WTC11 (cell line): ENCODE data around the gene PSMD3. TPM values are rescaled to one million over a fixed set of nuclear protein-coding genes. Genes with fewer than 3 reads are reported as not detected.
"Not testable (repeated sequence)": the region's sequence is repeated elsewhere in the genome, so short reads cannot be mapped to it uniquely, and the experiment has no call there.

ENCODE experiments used
- ATAC-seq: fragments of 200-7000 bp; cut with Tn5 transposase; 2 replicates; pipeline ENCODE4 v1.10.0; 2021; ENCODE audit warnings: mild to moderate bottlenecking, moderate library complexity
- CTCF ChIA-PET: fragments of 300-600 bp; sonication (Branson Sonifier 250); formaldehyde crosslinking; loops from one replicate; lab custom pipeline; 2021; ENCODE audit warnings: antibody characterized with exemption; lab: Charles Lee
- POLR2A ChIA-PET: fragments of 350-600 bp; sonication (Branson Sonifier 250); formaldehyde crosslinking; loops from one replicate; lab custom pipeline; 2021; ENCODE audit warnings: antibody characterized with exemption; lab: Charles Lee
- DNase-seq: peaks from one replicate; pipeline ENCODE4 v3.0.0; 2021; ENCODE audit warnings: low spot score
- H3K27ac Mint-ChIP-seq: 2 replicates; pipeline ENCODE4 v1.8.0; 2021; ENCODE audit warnings: mixed read lengths
- H3K27me3 Mint-ChIP-seq: 2 replicates; pipeline ENCODE4 v1.8.0; 2021; ENCODE audit warnings: low read depth, mild to moderate bottlenecking, moderate library complexity, mixed read lengths
- H3K36me3 Mint-ChIP-seq: 2 replicates; pipeline ENCODE4 v1.8.0; 2021; ENCODE audit warnings: mixed read lengths
- H3K4me1 Mint-ChIP-seq: 2 replicates; pipeline ENCODE4 v1.8.0; 2022; ENCODE audit warnings: mixed read lengths
- H3K4me3 Mint-ChIP-seq: 2 replicates; pipeline ENCODE4 v1.8.0; 2021; ENCODE audit warnings: mild to moderate bottlenecking, moderate library complexity, mixed read lengths
- H3K9me3 Mint-ChIP-seq: 2 replicates; pipeline ENCODE4 v1.8.0; 2021; ENCODE audit warnings: mixed read lengths
- CBFB ChIP-seq: sonication (generic); formaldehyde crosslinking; IDR thresholded peaks from 2 replicates; pipeline ENCODE4 v1.8.1; 2022; ENCODE audit warnings: mild to moderate bottlenecking, low read depth, missing genetic modification reagents
- CREB1 ChIP-seq: sonication (generic); formaldehyde crosslinking; IDR thresholded peaks from 2 replicates; pipeline ENCODE4 v1.8.0; 2023; ENCODE audit warnings: mild to moderate bottlenecking, missing genetic modification reagents
- FOXK1 ChIP-seq: sonication (generic); formaldehyde crosslinking; IDR thresholded peaks from 2 replicates; pipeline ENCODE4 v1.8.0; 2022; ENCODE audit warnings: mild to moderate bottlenecking, moderate library complexity, missing genetic modification reagents
- GABPB1 ChIP-seq: sonication (generic); formaldehyde crosslinking; IDR thresholded peaks from 2 replicates; pipeline ENCODE4 v1.8.1; 2023; ENCODE audit warnings: mild to moderate bottlenecking, missing genetic modification reagents
- NFE2L1 ChIP-seq: sonication (generic); formaldehyde crosslinking; IDR thresholded peaks from 2 replicates; pipeline ENCODE4 v1.8.1; 2023; ENCODE audit warnings: missing genetic modification reagents
- NR3C1 ChIP-seq: sonication (generic); formaldehyde crosslinking; conservative IDR thresholded peaks from 2 replicates; pipeline ENCODE4 v1.8.1; 2023; ENCODE audit warnings: low read depth, mild to moderate bottlenecking, missing genetic modification reagents
- SMAD4 ChIP-seq: sonication (generic); formaldehyde crosslinking; IDR thresholded peaks from 2 replicates; pipeline ENCODE4 v1.8.0; 2022; ENCODE audit warnings: mild to moderate bottlenecking, missing genetic modification reagents
- SP1 ChIP-seq: sonication (generic); formaldehyde crosslinking; conservative IDR thresholded peaks from 2 replicates; pipeline ENCODE4 v1.8.1; 2022; ENCODE audit warnings: missing genetic modification reagents
- TP53 ChIP-seq: sonication (generic); formaldehyde crosslinking; IDR thresholded peaks from 2 replicates; pipeline ENCODE4 v1.8.1; 2023; ENCODE audit warnings: mild to moderate bottlenecking, missing genetic modification reagents
- ZNF121 ChIP-seq: sonication (generic); formaldehyde crosslinking; IDR thresholded peaks from 2 replicates; pipeline ENCODE4 v1.8.0; 2023; ENCODE audit warnings: missing genetic modification reagents
- ZNF263 ChIP-seq: sonication (generic); formaldehyde crosslinking; IDR thresholded peaks from 2 replicates; pipeline ENCODE4 v1.8.1; 2022; ENCODE audit warnings: low read depth, mild to moderate bottlenecking, moderate library complexity, missing genetic modification reagents
- ZNF416 ChIP-seq: fragments of 250-450 bp; sonication (Bioruptor Pico); IDR thresholded peaks from 2 replicates; pipeline ENCODE4 v1.9.0; 2021; ENCODE audit warnings: mild to moderate bottlenecking, inconsistent platforms
- total RNA-seq: library from RNA; stranded (reverse); gene quantifications from 3 replicates; pipeline ENCODE4 v1.2.3, GENCODE V29; 2021
- TF ChIP-seq, protein P1 (sequence below): sonication (generic); formaldehyde crosslinking; IDR thresholded peaks from 2 replicates; pipeline ENCODE4 v1.8.0; 2022; ENCODE audit warnings: missing genetic modification reagents
- TF ChIP-seq, protein P2 (sequence below): sonication (generic); formaldehyde crosslinking; IDR thresholded peaks from 2 replicates; pipeline ENCODE4 v1.8.0; 2022; ENCODE audit warnings: mild to moderate bottlenecking, missing genetic modification reagents
- TF ChIP-seq, protein P3 (sequence below): sonication (generic); formaldehyde crosslinking; IDR thresholded peaks from 2 replicates; pipeline ENCODE4 v1.8.1; 2022; ENCODE audit warnings: low read depth, missing genetic modification reagents, borderline replicate concordance
- TF ChIP-seq, protein P4 (sequence below): sonication (generic); formaldehyde crosslinking; IDR thresholded peaks from 2 replicates; pipeline ENCODE4 v1.8.1; 2023; ENCODE audit warnings: mild to moderate bottlenecking, moderate library complexity, missing genetic modification reagents
- TF ChIP-seq, protein P5 (sequence below): fragments of 250-450 bp; sonication (Bioruptor Pico); IDR thresholded peaks from 2 replicates; pipeline ENCODE4 v1.9.0; 2021; ENCODE audit warnings: mild to moderate bottlenecking, borderline replicate concordance
- TF ChIP-seq, protein P6 (sequence below): sonication (generic); formaldehyde crosslinking; IDR thresholded peaks from 2 replicates; pipeline ENCODE4 v1.8.0; 2023; ENCODE audit warnings: mild to moderate bottlenecking, missing genetic modification reagents

PSMD3 gene
- total RNA-seq, 1 experiment from 2014 or later: 190 TPM

DNA sequence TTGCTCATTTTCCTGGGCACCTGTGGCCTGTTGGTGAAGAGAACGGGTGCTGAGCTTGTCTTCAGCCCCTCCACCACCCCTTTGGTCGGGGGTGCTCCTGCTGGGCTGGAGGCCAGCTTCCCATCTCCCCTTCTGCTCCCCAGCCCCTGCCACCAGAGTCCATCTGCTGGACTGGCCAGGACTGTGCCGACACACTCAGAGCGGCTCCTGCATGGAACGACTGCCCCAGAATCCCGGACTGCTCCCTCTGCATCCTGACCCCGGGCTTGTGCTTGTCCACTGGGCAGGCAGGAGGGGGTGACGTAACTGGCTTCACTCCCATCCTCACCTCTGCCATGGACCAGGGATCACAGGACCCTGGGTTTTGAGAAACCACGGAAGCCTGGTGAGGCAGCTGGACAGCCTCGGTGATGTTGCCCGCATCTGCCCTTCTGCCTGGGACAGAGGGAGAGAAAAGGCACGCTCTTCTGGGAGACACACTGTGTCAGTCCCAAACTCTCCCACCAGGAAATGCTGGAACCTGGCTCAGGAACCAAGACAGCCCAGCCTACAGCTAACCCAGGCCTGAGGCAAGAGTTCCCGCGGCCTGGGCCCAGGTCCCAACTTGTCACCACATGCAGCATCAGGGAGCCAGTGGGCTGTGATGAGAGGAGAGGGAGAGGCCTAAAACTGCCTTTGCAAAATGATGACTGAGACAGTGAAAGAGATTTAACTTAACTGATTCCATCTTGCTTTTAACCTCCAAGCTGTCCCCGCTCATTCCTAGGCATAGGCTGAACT is 33.9 kb upstream of the PSMD3 start (continued):
- TF ChIP-seq, protein P1, sequence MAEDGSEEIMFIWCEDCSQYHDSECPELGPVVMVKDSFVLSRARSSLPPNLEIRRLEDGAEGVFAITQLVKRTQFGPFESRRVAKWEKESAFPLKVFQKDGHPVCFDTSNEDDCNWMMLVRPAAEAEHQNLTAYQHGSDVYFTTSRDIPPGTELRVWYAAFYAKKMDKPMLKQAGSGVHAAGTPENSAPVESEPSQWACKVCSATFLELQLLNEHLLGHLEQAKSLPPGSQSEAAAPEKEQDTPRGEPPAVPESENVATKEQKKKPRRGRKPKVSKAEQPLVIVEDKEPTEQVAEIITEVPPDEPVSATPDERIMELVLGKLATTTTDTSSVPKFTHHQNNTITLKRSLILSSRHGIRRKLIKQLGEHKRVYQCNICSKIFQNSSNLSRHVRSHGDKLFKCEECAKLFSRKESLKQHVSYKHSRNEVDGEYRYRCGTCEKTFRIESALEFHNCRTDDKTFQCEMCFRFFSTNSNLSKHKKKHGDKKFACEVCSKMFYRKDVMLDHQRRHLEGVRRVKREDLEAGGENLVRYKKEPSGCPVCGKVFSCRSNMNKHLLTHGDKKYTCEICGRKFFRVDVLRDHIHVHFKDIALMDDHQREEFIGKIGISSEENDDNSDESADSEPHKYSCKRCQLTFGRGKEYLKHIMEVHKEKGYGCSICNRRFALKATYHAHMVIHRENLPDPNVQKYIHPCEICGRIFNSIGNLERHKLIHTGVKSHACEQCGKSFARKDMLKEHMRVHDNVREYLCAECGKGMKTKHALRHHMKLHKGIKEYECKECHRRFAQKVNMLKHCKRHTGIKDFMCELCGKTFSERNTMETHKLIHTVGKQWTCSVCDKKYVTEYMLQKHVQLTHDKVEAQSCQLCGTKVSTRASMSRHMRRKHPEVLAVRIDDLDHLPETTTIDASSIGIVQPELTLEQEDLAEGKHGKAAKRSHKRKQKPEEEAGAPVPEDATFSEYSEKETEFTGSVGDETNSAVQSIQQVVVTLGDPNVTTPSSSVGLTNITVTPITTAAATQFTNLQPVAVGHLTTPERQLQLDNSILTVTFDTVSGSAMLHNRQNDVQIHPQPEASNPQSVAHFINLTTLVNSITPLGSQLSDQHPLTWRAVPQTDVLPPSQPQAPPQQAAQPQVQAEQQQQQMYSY (CRISPR knock-in tag): no peak
- TF ChIP-seq SP1 (CRISPR knock-in tag): no peak
- no peak for TF ChIP-seq FOXK1 (CRISPR knock-in tag)
- no peak for TF ChIP-seq NFE2L1 (CRISPR knock-in tag)
- TF ChIP-seq, protein P2, sequence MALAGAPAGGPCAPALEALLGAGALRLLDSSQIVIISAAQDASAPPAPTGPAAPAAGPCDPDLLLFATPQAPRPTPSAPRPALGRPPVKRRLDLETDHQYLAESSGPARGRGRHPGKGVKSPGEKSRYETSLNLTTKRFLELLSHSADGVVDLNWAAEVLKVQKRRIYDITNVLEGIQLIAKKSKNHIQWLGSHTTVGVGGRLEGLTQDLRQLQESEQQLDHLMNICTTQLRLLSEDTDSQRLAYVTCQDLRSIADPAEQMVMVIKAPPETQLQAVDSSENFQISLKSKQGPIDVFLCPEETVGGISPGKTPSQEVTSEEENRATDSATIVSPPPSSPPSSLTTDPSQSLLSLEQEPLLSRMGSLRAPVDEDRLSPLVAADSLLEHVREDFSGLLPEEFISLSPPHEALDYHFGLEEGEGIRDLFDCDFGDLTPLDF: no peak
- no peak for TF ChIP-seq NR3C1 (CRISPR knock-in tag)
- TF ChIP-seq GABPB1 (CRISPR knock-in tag): no peak
- TF ChIP-seq, protein P3, sequence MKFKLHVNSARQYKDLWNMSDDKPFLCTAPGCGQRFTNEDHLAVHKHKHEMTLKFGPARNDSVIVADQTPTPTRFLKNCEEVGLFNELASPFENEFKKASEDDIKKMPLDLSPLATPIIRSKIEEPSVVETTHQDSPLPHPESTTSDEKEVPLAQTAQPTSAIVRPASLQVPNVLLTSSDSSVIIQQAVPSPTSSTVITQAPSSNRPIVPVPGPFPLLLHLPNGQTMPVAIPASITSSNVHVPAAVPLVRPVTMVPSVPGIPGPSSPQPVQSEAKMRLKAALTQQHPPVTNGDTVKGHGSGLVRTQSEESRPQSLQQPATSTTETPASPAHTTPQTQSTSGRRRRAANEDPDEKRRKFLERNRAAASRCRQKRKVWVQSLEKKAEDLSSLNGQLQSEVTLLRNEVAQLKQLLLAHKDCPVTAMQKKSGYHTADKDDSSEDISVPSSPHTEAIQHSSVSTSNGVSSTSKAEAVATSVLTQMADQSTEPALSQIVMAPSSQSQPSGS: no peak

DNA sequence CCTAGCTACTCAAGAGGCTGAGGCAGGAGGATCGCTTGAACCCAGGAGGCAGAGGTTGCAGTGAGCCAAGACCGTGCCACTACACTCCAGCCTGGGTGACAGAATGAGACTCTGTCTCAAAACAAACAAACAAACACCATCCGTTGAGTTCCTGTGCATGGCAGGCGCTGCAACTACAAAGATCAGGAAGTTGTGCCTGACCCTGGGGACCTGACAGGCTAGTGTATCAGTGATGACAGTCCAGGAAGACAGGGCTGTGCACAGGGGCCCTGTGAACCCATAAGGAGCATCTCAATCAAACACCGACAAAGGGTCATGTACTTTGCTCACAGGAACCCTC is 32.1 kb upstream of the PSMD3 start:
- Mint-ChIP-seq H3K4me1 (peaks cover 20% of the 10 kb centered on the region), H3K27me3 (peaks cover 20% of the 10 kb centered on the region)
- H3K27ac Mint-ChIP-seq, DNase-seq, ATAC-seq, POLR2A ChIA-PET, H3K36me3 Mint-ChIP-seq, H3K4me3 Mint-ChIP-seq, H3K9me3 Mint-ChIP-seq: not testable (repeated sequence)
- CTCF ChIA-PET: interaction anchor here (1.4 to 2.6 kb wide), 2 partner anchors 24 to 87 kb away, joined by 3 to 7 read pairs; no protein-coding TSS in a partner anchor

DNA sequence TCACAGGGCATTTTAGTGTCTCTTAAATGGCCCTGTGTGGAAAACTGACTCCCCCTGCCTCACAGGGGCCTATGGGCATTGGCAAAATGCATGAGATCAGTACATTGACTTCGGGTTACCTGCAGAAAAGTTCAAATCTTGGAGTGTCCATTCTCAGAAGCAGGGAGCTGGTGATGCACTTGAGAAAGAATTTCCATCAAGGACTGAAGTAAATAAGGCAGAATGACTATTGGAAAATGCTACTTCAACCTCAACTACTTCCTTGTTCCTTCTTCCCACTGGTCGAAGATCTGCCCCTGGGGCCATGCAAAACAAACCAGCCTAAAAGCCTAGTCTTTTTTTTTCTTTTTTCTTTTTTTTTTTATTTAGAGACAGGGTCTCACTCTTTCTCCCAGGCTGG is 31.6 kb upstream of the PSMD3 start:
- Mint-ChIP-seq H3K36me3 (no peaks in the 10 kb centered on the region), H3K27me3 (peaks cover 20% of the 10 kb centered on the region), H3K4me3 (no peak overlapping the region), H3K4me1 (peaks cover 24% of the 10 kb centered on the region), H3K27ac (no peak overlapping the region), H3K9me3 (no peaks in the 10 kb centered on the region)
- ATAC-seq: no peak
- POLR2A ChIA-PET: no interaction called here
- DNase-seq: no peak
- CTCF ChIA-PET: interaction anchor here (2.3 kb wide), 1 partner anchor 10 kb away, joined by 8 read pairs; no protein-coding TSS in a partner anchor
- TF ChIP-seq SMAD4 (CRISPR knock-in tag) (no peak), ZNF121 (no peak), TP53 (CRISPR knock-in tag) (no peak), CREB1 (CRISPR knock-in tag) (no peak), CBFB (CRISPR knock-in tag) (no peak), ZNF263 (CRISPR knock-in tag) (no peak), ZNF416 (CRISPR knock-in tag) (no peak)
- TF ChIP-seq, protein P4, sequence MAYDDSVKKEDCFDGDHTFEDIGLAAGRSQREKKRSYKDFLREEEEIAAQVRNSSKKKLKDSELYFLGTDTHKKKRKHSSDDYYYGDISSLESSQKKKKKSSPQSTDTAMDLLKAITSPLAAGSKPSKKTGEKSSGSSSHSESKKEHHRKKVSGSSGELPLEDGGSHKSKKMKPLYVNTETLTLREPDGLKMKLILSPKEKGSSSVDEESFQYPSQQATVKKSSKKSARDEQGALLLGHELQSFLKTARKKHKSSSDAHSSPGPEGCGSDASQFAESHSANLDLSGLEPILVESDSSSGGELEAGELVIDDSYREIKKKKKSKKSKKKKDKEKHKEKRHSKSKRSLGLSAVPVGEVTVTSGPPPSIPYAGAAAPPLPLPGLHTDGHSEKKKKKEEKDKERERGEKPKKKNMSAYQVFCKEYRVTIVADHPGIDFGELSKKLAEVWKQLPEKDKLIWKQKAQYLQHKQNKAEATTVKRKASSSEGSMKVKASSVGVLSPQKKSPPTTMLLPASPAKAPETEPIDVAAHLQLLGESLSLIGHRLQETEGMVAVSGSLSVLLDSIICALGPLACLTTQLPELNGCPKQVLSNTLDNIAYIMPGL: no peak
- TF ChIP-seq, protein P5, sequence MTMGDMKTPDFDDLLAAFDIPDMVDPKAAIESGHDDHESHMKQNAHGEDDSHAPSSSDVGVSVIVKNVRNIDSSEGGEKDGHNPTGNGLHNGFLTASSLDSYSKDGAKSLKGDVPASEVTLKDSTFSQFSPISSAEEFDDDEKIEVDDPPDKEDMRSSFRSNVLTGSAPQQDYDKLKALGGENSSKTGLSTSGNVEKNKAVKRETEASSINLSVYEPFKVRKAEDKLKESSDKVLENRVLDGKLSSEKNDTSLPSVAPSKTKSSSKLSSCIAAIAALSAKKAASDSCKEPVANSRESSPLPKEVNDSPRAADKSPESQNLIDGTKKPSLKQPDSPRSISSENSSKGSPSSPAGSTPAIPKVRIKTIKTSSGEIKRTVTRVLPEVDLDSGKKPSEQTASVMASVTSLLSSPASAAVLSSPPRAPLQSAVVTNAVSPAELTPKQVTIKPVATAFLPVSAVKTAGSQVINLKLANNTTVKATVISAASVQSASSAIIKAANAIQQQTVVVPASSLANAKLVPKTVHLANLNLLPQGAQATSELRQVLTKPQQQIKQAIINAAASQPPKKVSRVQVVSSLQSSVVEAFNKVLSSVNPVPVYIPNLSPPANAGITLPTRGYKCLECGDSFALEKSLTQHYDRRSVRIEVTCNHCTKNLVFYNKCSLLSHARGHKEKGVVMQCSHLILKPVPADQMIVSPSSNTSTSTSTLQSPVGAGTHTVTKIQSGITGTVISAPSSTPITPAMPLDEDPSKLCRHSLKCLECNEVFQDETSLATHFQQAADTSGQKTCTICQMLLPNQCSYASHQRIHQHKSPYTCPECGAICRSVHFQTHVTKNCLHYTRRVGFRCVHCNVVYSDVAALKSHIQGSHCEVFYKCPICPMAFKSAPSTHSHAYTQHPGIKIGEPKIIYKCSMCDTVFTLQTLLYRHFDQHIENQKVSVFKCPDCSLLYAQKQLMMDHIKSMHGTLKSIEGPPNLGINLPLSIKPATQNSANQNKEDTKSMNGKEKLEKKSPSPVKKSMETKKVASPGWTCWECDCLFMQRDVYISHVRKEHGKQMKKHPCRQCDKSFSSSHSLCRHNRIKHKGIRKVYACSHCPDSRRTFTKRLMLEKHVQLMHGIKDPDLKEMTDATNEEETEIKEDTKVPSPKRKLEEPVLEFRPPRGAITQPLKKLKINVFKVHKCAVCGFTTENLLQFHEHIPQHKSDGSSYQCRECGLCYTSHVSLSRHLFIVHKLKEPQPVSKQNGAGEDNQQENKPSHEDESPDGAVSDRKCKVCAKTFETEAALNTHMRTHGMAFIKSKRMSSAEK (CRISPR knock-in tag): no peak
- TF ChIP-seq, protein P6, sequence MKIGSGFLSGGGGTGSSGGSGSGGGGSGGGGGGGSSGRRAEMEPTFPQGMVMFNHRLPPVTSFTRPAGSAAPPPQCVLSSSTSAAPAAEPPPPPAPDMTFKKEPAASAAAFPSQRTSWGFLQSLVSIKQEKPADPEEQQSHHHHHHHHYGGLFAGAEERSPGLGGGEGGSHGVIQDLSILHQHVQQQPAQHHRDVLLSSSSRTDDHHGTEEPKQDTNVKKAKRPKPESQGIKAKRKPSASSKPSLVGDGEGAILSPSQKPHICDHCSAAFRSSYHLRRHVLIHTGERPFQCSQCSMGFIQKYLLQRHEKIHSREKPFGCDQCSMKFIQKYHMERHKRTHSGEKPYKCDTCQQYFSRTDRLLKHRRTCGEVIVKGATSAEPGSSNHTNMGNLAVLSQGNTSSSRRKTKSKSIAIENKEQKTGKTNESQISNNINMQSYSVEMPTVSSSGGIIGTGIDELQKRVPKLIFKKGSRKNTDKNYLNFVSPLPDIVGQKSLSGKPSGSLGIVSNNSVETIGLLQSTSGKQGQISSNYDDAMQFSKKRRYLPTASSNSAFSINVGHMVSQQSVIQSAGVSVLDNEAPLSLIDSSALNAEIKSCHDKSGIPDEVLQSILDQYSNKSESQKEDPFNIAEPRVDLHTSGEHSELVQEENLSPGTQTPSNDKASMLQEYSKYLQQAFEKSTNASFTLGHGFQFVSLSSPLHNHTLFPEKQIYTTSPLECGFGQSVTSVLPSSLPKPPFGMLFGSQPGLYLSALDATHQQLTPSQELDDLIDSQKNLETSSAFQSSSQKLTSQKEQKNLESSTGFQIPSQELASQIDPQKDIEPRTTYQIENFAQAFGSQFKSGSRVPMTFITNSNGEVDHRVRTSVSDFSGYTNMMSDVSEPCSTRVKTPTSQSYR: no peak
